ENCODE results near the gene PIAS1. TPM values are rescaled to one million over a fixed set of nuclear protein-coding genes. Genes with fewer than 3 reads are reported as not detected.
"Not testable (repeated sequence)": the region's sequence is repeated elsewhere in the genome, so short reads cannot be mapped to it uniquely, and the experiment has no call there.

PIAS1 gene
- total RNA-seq, 1 donor from 2014 or later, result 67.8 TPM

GRCh38 chr15:68223171-68223570 is 169.1 kb downstream of the PIAS1 start:
- H3K27ac Mint-ChIP-seq (ENCODE audit: unreplicated experiment), result no peak overlapping the region

GRCh38 chr15:68224108-68224507 is 170.0 kb downstream of the PIAS1 start:
- Mint-ChIP-seq H3K27me3 (ENCODE audit: unreplicated experiment) (peaks cover 8% of the 10 kb centered on the region), H3K4me3 (ENCODE audit: unreplicated experiment) (no peak overlapping the region), H3K27ac (ENCODE audit: unreplicated experiment) (no peak overlapping the region), H3K9me3 (ENCODE audit: unreplicated experiment) (no peaks in the 10 kb centered on the region), H3K36me3 (ENCODE audit: low read depth, unreplicated experiment) (no peaks in the 10 kb centered on the region), H3K4me1 (ENCODE audit: unreplicated experiment) (peaks cover 8% of the 10 kb centered on the region)
- no peak for DNase-seq (ENCODE audit: low spot score)
- no peak for TF ChIP-seq CTCF (IDR thresholded peaks at IDR 0.05; ENCODE audit: unreplicated experiment)

More at GRCh38 chr15:68223171-68223570, 169.1 kb downstream of the PIAS1 start:
- no peak overlapping the region for H3K4me3 Mint-ChIP-seq (ENCODE audit: unreplicated experiment)
- peaks cover 4% of the 10 kb centered on the region for H3K27me3 Mint-ChIP-seq (ENCODE audit: unreplicated experiment)
- no peaks in the 10 kb centered on the region for H3K9me3 Mint-ChIP-seq (ENCODE audit: unreplicated experiment)
- DNase-seq (ENCODE audit: low spot score), result no peak
- H3K36me3 Mint-ChIP-seq (ENCODE audit: low read depth, unreplicated experiment), result no peaks in the 10 kb centered on the region
- no peak for TF ChIP-seq CTCF (IDR thresholded peaks at IDR 0.05; ENCODE audit: unreplicated experiment)
- H3K4me1 Mint-ChIP-seq (ENCODE audit: unreplicated experiment), result peaks cover 1% of the 10 kb centered on the region

- TF ChIP-seq CTCF (IDR thresholded peaks at IDR 0.05; ENCODE audit: unreplicated experiment), result no peak
- Mint-ChIP-seq H3K9me3 (ENCODE audit: unreplicated experiment) (no peaks in the 10 kb centered on the region), H3K4me3 (ENCODE audit: unreplicated experiment) (no peak overlapping the region), H3K27me3 (ENCODE audit: unreplicated experiment) (peaks cover 8% of the 10 kb centered on the region), H3K27ac (ENCODE audit: unreplicated experiment) (no peak overlapping the region), H3K36me3 (ENCODE audit: low read depth, unreplicated experiment) (no peaks in the 10 kb centered on the region), H3K4me1 (ENCODE audit: unreplicated experiment) (peaks cover 8% of the 10 kb centered on the region)
- no peak for DNase-seq (ENCODE audit: low spot score)
These were observed 170.6 kb downstream of the PIAS1 start for GRCh38 chr15:68224546-68225250.

- not testable (repeated sequence) for H3K36me3 Mint-ChIP-seq (ENCODE audit: low read depth, unreplicated experiment); H3K27ac Mint-ChIP-seq (ENCODE audit: unreplicated experiment); H3K9me3 Mint-ChIP-seq (ENCODE audit: unreplicated experiment); H3K4me3 Mint-ChIP-seq (ENCODE audit: unreplicated experiment); DNase-seq (ENCODE audit: low spot score)
- Mint-ChIP-seq H3K4me1 (ENCODE audit: unreplicated experiment) (peaks cover 14% of the 10 kb centered on the region), H3K27me3 (ENCODE audit: unreplicated experiment) (peaks cover 13% of the 10 kb centered on the region)
These were observed 171.3 kb downstream of the PIAS1 start for GRCh38 chr15:68225442-68225841.

GRCh38 chr15:68227643-68228142 is 173.6 kb downstream of the PIAS1 start:
- no peaks in the 10 kb centered on the region for H3K36me3 Mint-ChIP-seq (ENCODE audit: low read depth, unreplicated experiment)
- H3K4me1 Mint-ChIP-seq (ENCODE audit: unreplicated experiment), result peaks cover 18% of the 10 kb centered on the region
- H3K9me3 Mint-ChIP-seq (ENCODE audit: unreplicated experiment), result no peaks in the 10 kb centered on the region
- no peak for TF ChIP-seq CTCF (IDR thresholded peaks at IDR 0.05; ENCODE audit: unreplicated experiment)
- H3K27me3 Mint-ChIP-seq (ENCODE audit: unreplicated experiment), result peaks cover 16% of the 10 kb centered on the region
- DNase-seq (ENCODE audit: low spot score), result no peak
- H3K27ac Mint-ChIP-seq (ENCODE audit: unreplicated experiment), result no peak overlapping the region
- peak overlapping the region; percentile 69 for H3K4me3 Mint-ChIP-seq (ENCODE audit: unreplicated experiment)
